SU-DHL-6 (cell line): ENCODE measurements around the gene KLHDC3.

Experiments used
- H2AFZ ChIP-seq: fragments of 200-600 bp; sonication (generic); 2 replicates; pipeline ENCODE4 v1.6.1; 2014; ENCODE audit warnings: low read depth, mild to moderate bottlenecking, moderate library complexity, mixed read lengths, antibody characterized with exemption, low read length; ENCODE audit not compliant: severe bottlenecking
- H3F3A ChIP-seq: fragments of 200-600 bp; shearing (Covaris generic); 2 replicates; pipeline ENCODE4 v1.6.0; 2016; ENCODE audit warnings: antibody characterized with exemption, mild to moderate bottlenecking; ENCODE audit not compliant: insufficient read depth
- H3K27ac ChIP-seq: fragments of 200-600 bp; sonication (generic); 2 replicates; pipeline ENCODE4 v1.5.1; 2016; ENCODE audit warnings: low read depth, mild to moderate bottlenecking, low read length, moderate library complexity, mixed read lengths
- H3K27me3 ChIP-seq: fragments of 200-600 bp; sonication (generic), shearing (Covaris generic); 2 replicates; pipeline ENCODE4 v1.6.0; 2014; ENCODE audit warnings: mild to moderate bottlenecking, low read length
- H3K36me3 ChIP-seq: fragments of 200-600 bp; sonication (generic); 2 replicates; pipeline ENCODE4 v1.6.1; 2014; ENCODE audit warnings: mild to moderate bottlenecking, low read length, mixed read lengths
- H3K4me2 ChIP-seq: fragments of 300-600, 200-600 bp; shearing (Covaris generic), sonication (generic); 2 replicates; pipeline ENCODE4 v1.6.0; 2014; ENCODE audit warnings: low read length, low read depth, mild to moderate bottlenecking; ENCODE audit not compliant: poor library complexity, severe bottlenecking
- H3K4me3 ChIP-seq: fragments of 200-600 bp; sonication (generic); 2 replicates; pipeline ENCODE4 v1.5.1; 2014; ENCODE audit warnings: antibody characterized with exemption, low read length, mild to moderate bottlenecking, mixed read lengths; ENCODE audit not compliant: insufficient read depth, poor library complexity, severe bottlenecking
- H3K79me2 ChIP-seq: fragments of 200-600 bp; sonication (generic); 2 replicates; pipeline ENCODE4 v1.6.1; 2014; ENCODE audit warnings: mild to moderate bottlenecking, low read length, moderate library complexity; ENCODE audit not compliant: insufficient read depth
- H3K9ac ChIP-seq: fragments of 200-600 bp; sonication (generic); 2 replicates; pipeline ENCODE4 v1.7.0; 2014; ENCODE audit warnings: mild to moderate bottlenecking, low read length
- H3K9me2 ChIP-seq: fragments of 200-600 bp; sonication (generic); replicated peaks from 2 replicates; pipeline ENCODE4 v1.6.1; 2014; ENCODE audit warnings: low read length; ENCODE audit not compliant: insufficient read depth
- H3K9me3 ChIP-seq: fragments of 200-600 bp; sonication (generic); 2 replicates; pipeline ENCODE4 v1.6.1; 2014; ENCODE audit warnings: low read length, mixed read lengths; ENCODE audit not compliant: insufficient read depth
- H4K20me1 ChIP-seq: fragments of 200-600 bp; sonication (generic); 2 replicates; pipeline ENCODE4 v1.6.1; 2014; ENCODE audit warnings: low read depth, mild to moderate bottlenecking, antibody characterized with exemption, low read length, moderate library complexity, mixed read lengths
- CTCF ChIP-seq: fragments of 200-600 bp; sonication (generic); IDR thresholded peaks from one replicate; pipeline ENCODE4 v1.5.1; 2017; ENCODE audit warnings: antibody characterized with exemption, mild to moderate bottlenecking, low read length, moderate library complexity; ENCODE audit not compliant: insufficient read depth, poor library complexity, severe bottlenecking
- EZH2phosphoT487 ChIP-seq: fragments of 200-600 bp; sonication (generic), shearing (Covaris generic); conservative IDR thresholded peaks from 2 replicates; pipeline ENCODE4 v1.6.1; 2018; ENCODE audit warnings: mild to moderate bottlenecking, antibody characterized with exemption, low read length, moderate library complexity, mixed read lengths

Gene KLHDC3

GRCh38 chr6:43033496-43034189 lies 19.6 kb downstream of the KLHDC3 start:
- Histone ChIP-seq H3F3A (peaks cover 6% of the 10 kb centered on the region; the same call in 1 of the 2 replicates), H3K4me2 (no peak overlapping the region), H3K27me3 (no peaks in the 10 kb centered on the region), H3K9me2 (no peaks in the 10 kb centered on the region), H3K36me3 (peaks cover 16% of the 10 kb centered on the region), H3K79me2 (no peaks in the 10 kb centered on the region), H3K9me3 (no peaks in the 10 kb centered on the region), H3K27ac (no peak overlapping the region), H4K20me1 (no peaks in the 10 kb centered on the region), H3K9ac (no peak overlapping the region), H3K4me3 (no peak overlapping the region), H2AFZ (no peak overlapping the region)
- TF ChIP-seq CTCF: no peak

GRCh38 chr6:43034190-43034525 lies 20.1 kb downstream of the KLHDC3 start:
- H3K9me3 ChIP-seq: no peaks in the 10 kb centered on the region
- peaks cover 6% of the 10 kb centered on the region; the same call in 1 of the 2 replicates for H3F3A ChIP-seq
- no peak overlapping the region for H3K4me3 ChIP-seq
- H2AFZ ChIP-seq: no peak overlapping the region
- H3K9ac ChIP-seq: no peak overlapping the region
- no peaks in the 10 kb centered on the region for H3K79me2 ChIP-seq
- no peak for TF ChIP-seq CTCF
- TF ChIP-seq EZH2phosphoT487: no peak
- no peak overlapping the region for H3K27ac ChIP-seq
- H3K9me2 ChIP-seq: no peaks in the 10 kb centered on the region
- H3K4me2 ChIP-seq: no peak overlapping the region
- H3K36me3 ChIP-seq: peaks cover 11% of the 10 kb centered on the region
- H3K27me3 ChIP-seq: no peaks in the 10 kb centered on the region
- H4K20me1 ChIP-seq: no peaks in the 10 kb centered on the region

- H2AFZ ChIP-seq: no peak overlapping the region
- no peak overlapping the region for H3K9ac ChIP-seq
- no peak overlapping the region for H3K27ac ChIP-seq
- H3K4me3 ChIP-seq: no peak overlapping the region
- peaks cover 4% of the 10 kb centered on the region; the same call in 1 of the 2 replicates for H3K36me3 ChIP-seq
- H4K20me1 ChIP-seq: no peaks in the 10 kb centered on the region
- no peaks in the 10 kb centered on the region for H3K79me2 ChIP-seq
- no peaks in the 10 kb centered on the region for H3K27me3 ChIP-seq
- no peaks in the 10 kb centered on the region for H3K9me2 ChIP-seq
- no peak overlapping the region for H3K4me2 ChIP-seq
- peaks cover 6% of the 10 kb centered on the region; the same call in 1 of the 2 replicates for H3F3A ChIP-seq
- TF ChIP-seq CTCF: no peak
- TF ChIP-seq EZH2phosphoT487: no peak
- H3K9me3 ChIP-seq: no peaks in the 10 kb centered on the region
These were observed 21.6 kb downstream of the KLHDC3 start for GRCh38 chr6:43035495-43036194.
